ENCODE data around the gene KRT2.

KRT2 gene

GRCh38 chr12:52680363-52680762, 28.4 kb upstream of the KRT2 start, which contains the start of gene KRT1:
KRT1 (minus strand) TSS chr12:52680407; CDS start chr12:52680348, 59 bp downstream.
- H3K4me3 ChIP-seq (ENCODE audit: low read length), result no peak within 1 kb of the TSS
- DNase-seq (ENCODE audit: low read depth), result no peak
- TF ChIP-seq CTCF (conservative IDR thresholded peaks at IDR 0.05; ENCODE audit: low read length), result no peak

- DNase-seq (ENCODE audit: low read depth), result no peak
- no peak for TF ChIP-seq CTCF (conservative IDR thresholded peaks at IDR 0.05; ENCODE audit: low read length)
- no peak overlapping the region for H3K4me3 ChIP-seq (ENCODE audit: low read length)
Measured at GRCh38 chr12:52679875-52680274, 27.9 kb upstream of the KRT2 start.

- no peak overlapping the region for H3K4me3 ChIP-seq (ENCODE audit: low read length)
- no peak for DNase-seq (ENCODE audit: low read depth)
- no peak for TF ChIP-seq CTCF (conservative IDR thresholded peaks at IDR 0.05; ENCODE audit: low read length)
Measured at GRCh38 chr12:52677671-52678070, 25.7 kb upstream of the KRT2 start.

GRCh38 chr12:52677126-52677525, 25.1 kb upstream of the KRT2 start:
- H3K4me3 ChIP-seq (ENCODE audit: low read length), result no peak overlapping the region
- no peak for TF ChIP-seq CTCF (conservative IDR thresholded peaks at IDR 0.05; ENCODE audit: low read length)
- no peak for DNase-seq (ENCODE audit: low read depth)

GRCh38 chr12:52676163-52676562, 24.2 kb upstream of the KRT2 start:
- TF ChIP-seq CTCF (conservative IDR thresholded peaks at IDR 0.05; ENCODE audit: low read length), result no peak
- no peak for DNase-seq (ENCODE audit: low read depth)
- no peak overlapping the region for H3K4me3 ChIP-seq (ENCODE audit: low read length)

- no peak for TF ChIP-seq CTCF (conservative IDR thresholded peaks at IDR 0.05; ENCODE audit: low read length)
Measured at GRCh38 chr12:52675301-52675701, 23.3 kb upstream of the KRT2 start.

GRCh38 chr12:52674433-52674775, 22.4 kb upstream of the KRT2 start:
- no peak overlapping the region for H3K4me3 ChIP-seq (ENCODE audit: low read length)
- TF ChIP-seq CTCF (conservative IDR thresholded peaks at IDR 0.05; ENCODE audit: low read length), result no peak
- no peak for DNase-seq (ENCODE audit: low read depth)

More at GRCh38 chr12:52675301-52675701, 23.3 kb upstream of the KRT2 start:
- DNase-seq (ENCODE audit: low read depth), result no peak
- H3K4me3 ChIP-seq (ENCODE audit: low read length), result no peak overlapping the region
